Panc1 (cell line): ENCODE results near the gene BANF1. TPM values are rescaled to one million over a fixed set of nuclear protein-coding genes. Genes with fewer than 3 reads are reported as not detected.
A peak's percentile ranks its signal among the peaks of the same experiment; 100 is the strongest.
"Not testable (repeated sequence)": the region's sequence is repeated elsewhere in the genome, so short reads cannot be mapped to it uniquely, and the experiment has no call there.

ENCODE experiments used
- ATAC-seq: fragments of 200-7000 bp; cut with Tn5 transposase; 2 replicates; pipeline ENCODE4 v1.9.1; 2020; ENCODE audit warnings: mild to moderate bottlenecking, moderate library complexity
- BruUV-seq: library from RNA; stranded (reverse); fragments of 400-500 nt; replicated peaks from 2 replicates; lab custom pipeline; 2021; lab: Mats Ljungman, UMichigan
- CTCF ChIA-PET: fragments of 300-600 bp; sonication (Branson Sonifier 250); formaldehyde crosslinking; loops from one replicate; lab custom pipeline; 2022; ENCODE audit warnings: antibody characterized with exemption; lab: Charles Lee
- POLR2A ChIA-PET: fragments of 300-600 bp; sonication (Branson Sonifier 250); formaldehyde crosslinking; loops from one replicate; lab custom pipeline; 2022; ENCODE audit warnings: antibody characterized with exemption; lab: Charles Lee
- DNase-seq: peaks from one replicate; pipeline ENCODE4 v3.0.0-alpha.2; 2010; ENCODE audit warnings: low read depth, low spot score
- H3K27ac ChIP-seq: 2 replicates; pipeline ENCODE4 v1.5.1; 2011; ENCODE audit warnings: mild to moderate bottlenecking, low read length, inconsistent platforms
- H3K27me3 ChIP-seq: fragments of 200-500 bp; sonication (Bioruptor generic); 2 replicates; pipeline ENCODE4 v1.6.0; 2014; ENCODE audit warnings: low read length, inconsistent platforms; ENCODE audit not compliant: control insufficient read depth, insufficient read depth
- H3K36me3 ChIP-seq: fragments of 200-500 bp; sonication (Bioruptor generic); 2 replicates; pipeline ENCODE4 v1.5.1; 2014; ENCODE audit warnings: inconsistent platforms, mild to moderate bottlenecking, low read length, moderate library complexity; ENCODE audit not compliant: control insufficient read depth, insufficient read depth
- H3K4me1 ChIP-seq: 2 replicates; pipeline ENCODE4 v1.5.1; 2011; ENCODE audit warnings: inconsistent platforms, mild to moderate bottlenecking, low read length, moderate library complexity; ENCODE audit not compliant: control insufficient read depth, insufficient read depth
- H3K4me3 ChIP-seq, 2 experiments: 2 replicates each; pipeline ENCODE4 v1.5.1; 2011 to 2012; ENCODE audit warnings: low read depth in 2 of 2, low read length in 2 of 2, mild to moderate bottlenecking in 2 of 2, inconsistent platforms in 1 of 2, moderate library complexity in 1 of 2
- H3K9me3 ChIP-seq: fragments of 200-500 bp; sonication (Bioruptor generic); 2 replicates; pipeline ENCODE4 v1.5.1; 2014; ENCODE audit warnings: low read depth, mild to moderate bottlenecking, inconsistent platforms, low read length, moderate library complexity; ENCODE audit not compliant: control insufficient read depth, insufficient read depth
- CTCF ChIP-seq: fragments of 450-650 bp; IDR thresholded peaks from 2 replicates; pipeline ENCODE4 v1.5.1; 2017; ENCODE audit warnings: mild to moderate bottlenecking
- POLR2AphosphoS5 ChIP-seq: IDR thresholded peaks from 2 replicates; pipeline ENCODE4 v1.6.1; 2012; ENCODE audit warnings: mild to moderate bottlenecking, low read depth, low read length, moderate library complexity
- SIN3A ChIP-seq: IDR thresholded peaks from 2 replicates; pipeline ENCODE4 v1.6.1; 2012; ENCODE audit warnings: low read depth, mild to moderate bottlenecking, low read length, moderate library complexity, borderline replicate concordance; ENCODE audit not compliant: insufficient read depth
- TCF7L2 ChIP-seq: IDR thresholded peaks from 2 replicates; pipeline ENCODE4 v1.6.1; 2011; ENCODE audit warnings: mild to moderate bottlenecking, low read depth, low read length, inconsistent platforms
- in situ Hi-C: cut with HindIII; loops from 2 replicates; pipeline ENCODE4 v1.10.0; 2016; ENCODE audit warnings: low sequenced_read_pairs, low pct_unique_long_range_greater_than_20kb
- intact Hi-C: fragments of 100-400 bp; cut with micrococcal nuclease; formaldehyde crosslinking; loops from one replicate; pipeline ENCODE4 v1.10.0; 2022; ENCODE audit not compliant: unreplicated experiment
- total RNA-seq: library from RNA; stranded (reverse); gene quantifications from one replicate; pipeline ENCODE4 v1.2.1, GENCODE V29; 2021; ENCODE audit not compliant: unreplicated experiment
- TF ChIP-seq, protein P1 (sequence below), 2 experiments: IDR thresholded peaks; 2 replicates each; pipeline ENCODE4 v1.6.1; 2011 to 2012; ENCODE audit warnings: low read depth in 2 of 2, control low read depth in 1 of 2, low read length in 1 of 2, mild to moderate bottlenecking in 1 of 2, moderate library complexity in 1 of 2; ENCODE audit not compliant: insufficient read depth in 1 of 2

BANF1 gene
- total RNA-seq, 1 experiment from 2014 or later = 494 TPM

GRCh38 chr11:66022401-66023185 lies 20.3 kb downstream of the BANF1 start:
- H3K27me3 ChIP-seq = no peaks in the 10 kb centered on the region
- ChIA-PET POLR2A (no interaction called here), CTCF (interaction anchor here (0.6 to 1.6 kb wide), 5 partner anchors 14 to 349 kb away, joined by 4 to 10 read pairs (median 6); no protein-coding TSS in a partner anchor)
- no peaks in the 10 kb centered on the region for H3K36me3 ChIP-seq
- no TSS peak for BruUV-seq
- DNase-seq (no peak), ATAC-seq (peak; percentile 89)
- H3K27ac ChIP-seq = peak overlapping the region; percentile 55; the same call in 1 of the 2 replicates
- TF ChIP-seq TCF7L2 (no peak), POLR2AphosphoS5 (0 out of 2 replicates have a peak, but pooled peaks have one; percentile 25), SIN3A (no peak), CTCF (peak; percentile 100)
- TF ChIP-seq, protein P1, sequence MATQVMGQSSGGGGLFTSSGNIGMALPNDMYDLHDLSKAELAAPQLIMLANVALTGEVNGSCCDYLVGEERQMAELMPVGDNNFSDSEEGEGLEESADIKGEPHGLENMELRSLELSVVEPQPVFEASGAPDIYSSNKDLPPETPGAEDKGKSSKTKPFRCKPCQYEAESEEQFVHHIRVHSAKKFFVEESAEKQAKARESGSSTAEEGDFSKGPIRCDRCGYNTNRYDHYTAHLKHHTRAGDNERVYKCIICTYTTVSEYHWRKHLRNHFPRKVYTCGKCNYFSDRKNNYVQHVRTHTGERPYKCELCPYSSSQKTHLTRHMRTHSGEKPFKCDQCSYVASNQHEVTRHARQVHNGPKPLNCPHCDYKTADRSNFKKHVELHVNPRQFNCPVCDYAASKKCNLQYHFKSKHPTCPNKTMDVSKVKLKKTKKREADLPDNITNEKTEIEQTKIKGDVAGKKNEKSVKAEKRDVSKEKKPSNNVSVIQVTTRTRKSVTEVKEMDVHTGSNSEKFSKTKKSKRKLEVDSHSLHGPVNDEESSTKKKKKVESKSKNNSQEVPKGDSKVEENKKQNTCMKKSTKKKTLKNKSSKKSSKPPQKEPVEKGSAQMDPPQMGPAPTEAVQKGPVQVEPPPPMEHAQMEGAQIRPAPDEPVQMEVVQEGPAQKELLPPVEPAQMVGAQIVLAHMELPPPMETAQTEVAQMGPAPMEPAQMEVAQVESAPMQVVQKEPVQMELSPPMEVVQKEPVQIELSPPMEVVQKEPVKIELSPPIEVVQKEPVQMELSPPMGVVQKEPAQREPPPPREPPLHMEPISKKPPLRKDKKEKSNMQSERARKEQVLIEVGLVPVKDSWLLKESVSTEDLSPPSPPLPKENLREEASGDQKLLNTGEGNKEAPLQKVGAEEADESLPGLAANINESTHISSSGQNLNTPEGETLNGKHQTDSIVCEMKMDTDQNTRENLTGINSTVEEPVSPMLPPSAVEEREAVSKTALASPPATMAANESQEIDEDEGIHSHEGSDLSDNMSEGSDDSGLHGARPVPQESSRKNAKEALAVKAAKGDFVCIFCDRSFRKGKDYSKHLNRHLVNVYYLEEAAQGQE (IDR thresholded peaks at IDR 0.05; ENCODE audit: insufficient read depth in 1 of 2, low read depth in 2 of 2, low read length in 1 of 2) = no peak
- no peaks in the 10 kb centered on the region for H3K9me3 ChIP-seq
- intact Hi-C loops = no loop called here
- in situ Hi-C loops = no loop called here
- H3K4me3 ChIP-seq = peak overlapping the region; percentile 25 to 51
- H3K4me1 ChIP-seq = peaks cover 12% of the 10 kb centered on the region; the same call in 1 of the 2 replicates

DNA sequence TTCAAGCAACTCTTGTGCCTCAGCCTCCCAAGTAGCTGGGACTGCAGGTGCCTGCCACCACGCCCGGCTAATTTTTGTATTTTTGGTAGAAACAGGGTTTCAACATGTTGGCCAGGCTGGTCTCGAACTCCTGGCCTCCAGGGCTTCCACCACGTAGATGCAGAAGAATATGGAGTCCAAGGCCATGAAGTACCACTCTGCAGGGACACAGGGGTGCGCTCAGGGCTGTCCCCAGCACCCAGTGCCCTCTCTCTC lies 20.8 kb downstream of the BANF1 start:
- DNase-seq, BruUV-seq, H3K27me3 ChIP-seq, ATAC-seq, in situ Hi-C loops, H3K4me3 ChIP-seq, intact Hi-C loops, H3K36me3 ChIP-seq, POLR2A ChIA-PET, H3K27ac ChIP-seq, H3K9me3 ChIP-seq: not testable (repeated sequence)
- CTCF ChIA-PET = interaction anchor here (0.6 kb wide), 1 partner anchor 349 kb away, joined by 6 read pairs; no protein-coding TSS in a partner anchor
- peaks cover 12% of the 10 kb centered on the region; the same call in 1 of the 2 replicates for H3K4me1 ChIP-seq

- TF ChIP-seq SIN3A (no peak), TCF7L2 (no peak), POLR2AphosphoS5 (no peak), CTCF (no peak)
- TF ChIP-seq, protein P1 (IDR thresholded peaks at IDR 0.05; ENCODE audit: insufficient read depth in 1 of 2, low read depth in 2 of 2, low read length in 1 of 2) = no peak
- DNase-seq = no peak
- in situ Hi-C loops (no loop called here), intact Hi-C loops (no loop called here)
- Histone ChIP-seq H3K9me3 (no peaks in the 10 kb centered on the region), H3K27me3 (no peaks in the 10 kb centered on the region), H3K27ac (no peak within 1 kb of the TSS), H3K4me3 (no peak within 1 kb of the TSS), H3K36me3 (no peaks in the 10 kb centered on the region), H3K4me1 (peaks cover 10% of the 10 kb centered on the region; the same call in 1 of the 2 replicates)
- ATAC-seq = no peak
- POLR2A ChIA-PET = interaction anchor here (0.7 kb wide), 1 partner anchor 47 kb away, joined by 4 read pairs; no protein-coding TSS in a partner anchor
- CTCF ChIA-PET = interaction anchor here (0.6 kb wide), 1 partner anchor 33 kb away, joined by 3 read pairs; no protein-coding TSS in a partner anchor
- BruUV-seq = no TSS peak
Measured at GRCh38 chr11:66026017-66026529, 23.8 kb downstream of the BANF1 start, which contains the start of gene CATSPER1. TSS of gene CATSPER1 (minus strand) at chr11:66026479. CDS start at chr11:66026379, 100 bp downstream.
